Astrocyte (in vitro differentiated cells and primary cell): Measurements from ENCODE around the gene SCCPDH.

ENCODE experiments used
- CTCF ChIP-seq: IDR thresholded peaks from 2 replicates; pipeline ENCODE4 v1.5.1; 2011; ENCODE audit warnings: low read depth, mild to moderate bottlenecking, inconsistent platforms, low read length, moderate library complexity; ENCODE audit not compliant: insufficient read depth
- EZH2 ChIP-seq: IDR thresholded peaks from 2 replicates; pipeline ENCODE4 v1.6.1; 2012; ENCODE audit warnings: mild to moderate bottlenecking, low read length, inconsistent platforms; ENCODE audit not compliant: insufficient read depth

GRCh38 chr1:246709196-246709595, 15.0 kb upstream of the SCCPDH start:
- TF ChIP-seq EZH2 (no peak), CTCF (no peak)
